ENCODE data around the gene MYOZ1. TPM values are rescaled to one million over a fixed set of nuclear protein-coding genes. Genes with fewer than 3 reads are reported as not detected.

Gene MYOZ1
- total and polyA plus RNA-seq, 2 of the 8 experiments (the other 6 are each of a cell fraction or from before 2014, with no cell fraction given): 2.6 to 3.3 TPM

GRCh38 chr10:73590881-73591799, 50.1 kb downstream of the MYOZ1 start, which contains the start of gene USP54 (continued):
- TF ChIP-seq CHD7 (IDR thresholded peaks at IDR 0.05; ENCODE audit: insufficient replicate concordance, low read length) (no peak), TBP (IDR thresholded peaks at IDR 0.05; ENCODE audit: low read depth, low read length) (peak; percentile 66)
